GM21529 (cell line): ENCODE results near the gene FNIP2.
"Not testable (repeated sequence)": the region's sequence is repeated elsewhere in the genome, so short reads cannot be mapped to it uniquely, and the experiment has no call there.

Experiments used
- ATAC-seq: cut with Tn5 transposase; IDR thresholded peaks from one replicate; pipeline ENCODE4 v1.9.1; 2021; ENCODE audit not compliant: unreplicated experiment

Gene FNIP2

GRCh38 chr4:158946825-158947224 is 178.0 kb downstream of the FNIP2 start:
- no peak for ATAC-seq

GRCh38 chr4:158948071-158948470 is 179.2 kb downstream of the FNIP2 start:
- ATAC-seq, result no peak

GRCh38 chr4:158949099-158949498 is 180.3 kb downstream of the FNIP2 start:
- ATAC-seq, result peak; percentile 44

- not testable (repeated sequence) for ATAC-seq
These were observed 183.5 kb downstream of the FNIP2 start for GRCh38 chr4:158952221-158952774.

GRCh38 chr4:158956345-158956744 is 187.5 kb downstream of the FNIP2 start:
- ATAC-seq, result not testable (repeated sequence)

GRCh38 chr4:158956918-158957317 is 188.1 kb downstream of the FNIP2 start:
- ATAC-seq, result not testable (repeated sequence)
